NCI-H1417 (cell line): ENCODE data around the gene BPI.
"Not testable (repeated sequence)": the region's sequence is repeated elsewhere in the genome, so short reads cannot be mapped to it uniquely, and the experiment has no call there.

Experiments
- DNase-seq, 3 experiments: peaks; one replicate each; lab custom pipeline; 2025; lab: John Stamatoyannopoulos, UW

The BPI gene

GRCh38 chr20:38336726-38337125 is 32.8 kb downstream of the BPI start:
- no peak for DNase-seq

GRCh38 chr20:38337561-38338140 is 33.7 kb downstream of the BPI start:
- DNase-seq: peak in 1 of 3 experiments; percentile 11

GRCh38 chr20:38338849-38339520 is 35.0 kb downstream of the BPI start:
- DNase-seq: peak in 1 of 3 experiments; percentile 51

GRCh38 chr20:38339521-38339896 is 35.6 kb downstream of the BPI start:
- DNase-seq: not testable (repeated sequence)

GRCh38 chr20:38339997-38340396 is 36.0 kb downstream of the BPI start:
- no peak for DNase-seq

GRCh38 chr20:38340693-38341092 is 36.7 kb downstream of the BPI start:
- no peak for DNase-seq

GRCh38 chr20:38342216-38342615 is 38.3 kb downstream of the BPI start:
- no peak for DNase-seq

GRCh38 chr20:38342713-38343310 is 38.9 kb downstream of the BPI start:
- DNase-seq: no peak

GRCh38 chr20:38343311-38344106 is 39.6 kb downstream of the BPI start:
- no peak for DNase-seq

- DNase-seq: no peak
Measured at GRCh38 chr20:38344107-38344701, 40.2 kb downstream of the BPI start.

- no peak for DNase-seq
Measured at GRCh38 chr20:38345643-38346042, 41.7 kb downstream of the BPI start.

GRCh38 chr20:38346247-38346651 is 42.3 kb downstream of the BPI start, which contains the start of gene LBP:
TSS of gene LBP (plus strand) at chr20:38346482. CDS start at chr20:38346517, 35 bp downstream.
- DNase-seq: no peak

- no peak for DNase-seq
Measured at GRCh38 chr20:38346741-38347140, 42.8 kb downstream of the BPI start.

GRCh38 chr20:38349856-38350255 is 45.9 kb downstream of the BPI start:
- no peak for DNase-seq

- DNase-seq: no peak
Measured at GRCh38 chr20:38350879-38351775, 47.2 kb downstream of the BPI start.

- DNase-seq: no peak
Measured at GRCh38 chr20:38353316-38353715, 49.4 kb downstream of the BPI start.

GRCh38 chr20:38354227-38354626 is 50.3 kb downstream of the BPI start:
- peak in 1 of 3 experiments; percentile 26 for DNase-seq

- DNase-seq: no peak
Measured at GRCh38 chr20:38355161-38356012, 51.4 kb downstream of the BPI start.

GRCh38 chr20:38357653-38358207 is 53.8 kb downstream of the BPI start:
- no peak for DNase-seq

GRCh38 chr20:38358556-38358955 is 54.6 kb downstream of the BPI start:
- DNase-seq: no peak
